Esophagus muscularis mucosa (tissue), 4 donors: ENCODE data around the gene PTGER1. TPM values are rescaled to one million over a fixed set of nuclear protein-coding genes. Genes with fewer than 3 reads are reported as not detected.

Experiments
- small RNA-seq, 3 donors: library from RNA; depleted of rRNA; stranded (forward); fragments of <200 nt; gene quantifications; one replicate each; pipeline ENCODE3, GENCODE V24; 2016
- total RNA-seq, 4 donors: library from RNA; depleted of rRNA; stranded (reverse); fragments of >200 nt; gene quantifications; one replicate each; pipeline versions ENCODE4 v1.1.0 to v1.2.1, GENCODE V29; 2016

The PTGER1 gene
- total RNA-seq, 4 donors from 2014 or later, result 0.80 to 1.8 (median 1.3) TPM; not detected in 1

Small RNAs within 50 kb of the gene (small RNA-seq; reads per million reads assigned to genes)
- 0 reads per million in 3 donors for gene SNRPGP15

Other genes with a start within 250 kb of the PTGER1 start
- 100 to 1,000 TPM in 1 of 4 donors, 10 to 100 TPM in 3; 37.3 to 101 (median 50.4) TPM for gene ADGRE5, start 93.9 kb downstream of the PTGER1 start, total RNA-seq
- 10 to 100 TPM; 39.3 to 56.3 (median 42.1) TPM for gene DDX39A, start 56.0 kb downstream of the PTGER1 start, total RNA-seq
- 100 to 1,000 TPM; 120 to 233 (median 167) TPM for gene PKN1, start 42.0 kb downstream of the PTGER1 start, total RNA-seq
- 100 to 1,000 TPM in 3 of 4 donors, 10 to 100 TPM in 1; 88.5 to 138 (median 108) TPM for gene GIPC1, start 20.8 kb upstream of the PTGER1 start, total RNA-seq
- 100 to 1,000 TPM in 1 of 4 donors, 10 to 100 TPM in 3; 50.3 to 102 (median 86.3) TPM for gene DNAJB1, start 43.0 kb upstream of the PTGER1 start, total RNA-seq
- gene TECR, start 54.2 kb upstream of the PTGER1 start, total RNA-seq, result 10 to 100 TPM; 18.7 to 32.7 (median 25.7) TPM
- 100 to 1,000 TPM; 297 to 522 (median 319) TPM for gene NDUFB7, start 96.7 kb upstream of the PTGER1 start, total RNA-seq
- gene CLEC17A, start 107.7 kb upstream of the PTGER1 start, total RNA-seq, result not detected
- under 1 TPM in 1 of 4 donors, not detected in 3; 0.50 TPM for gene ADGRE3, start 199.5 kb upstream of the PTGER1 start, total RNA-seq
- 10 to 100 TPM; 14.5 to 32.9 (median 25.4) TPM for gene ZNF333, start 214.7 kb upstream of the PTGER1 start, total RNA-seq